ENCODE results near the gene TOM1. TPM values are rescaled to one million over a fixed set of nuclear protein-coding genes. Genes with fewer than 3 reads are reported as not detected.

TOM1 gene
- total RNA-seq, 4 donors from 2014 or later, result 64.7 to 114 (median 86.5) TPM

DNA sequence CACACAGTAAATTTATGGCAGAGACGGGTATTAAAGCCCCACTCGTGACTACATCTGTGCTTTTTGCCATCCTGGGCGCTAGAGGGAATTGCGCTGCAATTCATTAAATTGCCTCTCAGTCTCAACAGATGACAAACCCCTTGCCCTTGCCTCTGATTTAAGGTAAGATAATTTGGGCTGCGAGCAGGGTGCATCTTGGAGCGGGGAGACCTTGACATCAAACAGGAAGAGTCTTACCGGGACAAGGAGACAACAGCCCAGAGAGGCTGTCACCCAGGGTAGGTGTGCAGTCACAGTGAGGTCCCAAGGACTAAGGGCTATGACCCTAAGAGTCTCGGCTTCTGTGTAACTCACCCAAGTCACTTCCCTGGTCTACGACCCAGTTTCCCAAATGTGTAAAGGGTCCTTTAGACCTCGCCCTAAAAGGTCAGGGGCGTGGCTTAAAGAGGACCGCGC, 449 bp upstream of the TOM1 start:
- Histone ChIP-seq H3K36me3 (peaks cover 0 to 11% (median 0%) of the 10 kb centered on the region in 3 donors), H3K9me3 (no peaks in the 10 kb centered on the region), H3K4me1 (peaks cover 0 to 25% (median 14%) of the 10 kb centered on the region in 4 donors), H3K27ac (peak overlapping the region; percentile 89 to 99 (median 98)), H3K4me3 (peak overlapping the region; percentile 83 to 97 (median 86)), H3K27me3 (no peaks in the 10 kb centered on the region)
- no peak for DNase-seq (ENCODE audit: low spot score in 2 of 2)
- WGBS, 2 donors, result 12 to 13% methylated on average over 13 of the region's 13 CpGs
- TF ChIP-seq POLR2A (IDR thresholded peaks at IDR 0.05) (no peak), EP300 (IDR thresholded peaks at IDR 0.05) (no peak)
- TF ChIP-seq, protein P1, sequence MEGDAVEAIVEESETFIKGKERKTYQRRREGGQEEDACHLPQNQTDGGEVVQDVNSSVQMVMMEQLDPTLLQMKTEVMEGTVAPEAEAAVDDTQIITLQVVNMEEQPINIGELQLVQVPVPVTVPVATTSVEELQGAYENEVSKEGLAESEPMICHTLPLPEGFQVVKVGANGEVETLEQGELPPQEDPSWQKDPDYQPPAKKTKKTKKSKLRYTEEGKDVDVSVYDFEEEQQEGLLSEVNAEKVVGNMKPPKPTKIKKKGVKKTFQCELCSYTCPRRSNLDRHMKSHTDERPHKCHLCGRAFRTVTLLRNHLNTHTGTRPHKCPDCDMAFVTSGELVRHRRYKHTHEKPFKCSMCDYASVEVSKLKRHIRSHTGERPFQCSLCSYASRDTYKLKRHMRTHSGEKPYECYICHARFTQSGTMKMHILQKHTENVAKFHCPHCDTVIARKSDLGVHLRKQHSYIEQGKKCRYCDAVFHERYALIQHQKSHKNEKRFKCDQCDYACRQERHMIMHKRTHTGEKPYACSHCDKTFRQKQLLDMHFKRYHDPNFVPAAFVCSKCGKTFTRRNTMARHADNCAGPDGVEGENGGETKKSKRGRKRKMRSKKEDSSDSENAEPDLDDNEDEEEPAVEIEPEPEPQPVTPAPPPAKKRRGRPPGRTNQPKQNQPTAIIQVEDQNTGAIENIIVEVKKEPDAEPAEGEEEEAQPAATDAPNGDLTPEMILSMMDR (IDR thresholded peaks at IDR 0.05), result no peak

DNA sequence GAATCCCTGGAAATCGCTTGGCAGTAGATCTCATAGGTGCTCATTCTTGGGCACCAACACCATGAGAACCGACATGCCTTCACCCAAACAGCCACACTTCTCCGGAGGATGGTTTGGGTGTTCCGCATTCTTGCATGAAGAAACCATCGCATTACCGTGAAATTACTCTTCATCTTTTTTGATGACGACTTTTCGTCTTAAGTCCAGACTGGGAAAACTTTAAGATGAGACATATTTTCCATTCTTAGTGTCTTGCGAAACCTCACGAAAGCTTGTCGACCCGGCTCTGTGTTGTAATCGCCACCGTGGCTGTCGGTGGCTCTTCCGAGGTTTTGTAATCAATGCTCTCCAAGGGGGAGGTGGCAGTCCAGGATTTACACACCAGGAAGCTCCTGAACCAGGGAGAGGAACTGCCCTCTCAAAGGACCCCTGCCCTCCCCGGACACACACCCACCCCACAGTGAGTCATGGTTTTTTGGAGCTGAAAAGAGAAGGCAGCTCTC, 1.7 kb downstream of the TOM1 start:
- Histone ChIP-seq H3K9me3 (no peaks in the 10 kb centered on the region), H3K4me3 (peak overlapping the region in 2 of 4 donors; percentile 85 to 97), H3K27me3 (no peaks in the 10 kb centered on the region), H3K27ac (peak overlapping the region in 3 of 4 donors; percentile 97 to 99 (median 98)), H3K36me3 (no peaks in the 10 kb centered on the region), H3K4me1 (peaks cover 0 to 33% (median 18%) of the 10 kb centered on the region in 4 donors)
- 81 to 83% methylated on average over 17 of the region's 17 CpGs for WGBS, 2 donors
- DNase-seq (ENCODE audit: low spot score in 2 of 2), result peak in 1 of 2 donors; percentile 18
- TF ChIP-seq POLR2A (IDR thresholded peaks at IDR 0.05) (no peak), EP300 (IDR thresholded peaks at IDR 0.05) (peak; percentile 70 to 86)
- TF ChIP-seq, protein P1 (IDR thresholded peaks at IDR 0.05), result no peak

DNA sequence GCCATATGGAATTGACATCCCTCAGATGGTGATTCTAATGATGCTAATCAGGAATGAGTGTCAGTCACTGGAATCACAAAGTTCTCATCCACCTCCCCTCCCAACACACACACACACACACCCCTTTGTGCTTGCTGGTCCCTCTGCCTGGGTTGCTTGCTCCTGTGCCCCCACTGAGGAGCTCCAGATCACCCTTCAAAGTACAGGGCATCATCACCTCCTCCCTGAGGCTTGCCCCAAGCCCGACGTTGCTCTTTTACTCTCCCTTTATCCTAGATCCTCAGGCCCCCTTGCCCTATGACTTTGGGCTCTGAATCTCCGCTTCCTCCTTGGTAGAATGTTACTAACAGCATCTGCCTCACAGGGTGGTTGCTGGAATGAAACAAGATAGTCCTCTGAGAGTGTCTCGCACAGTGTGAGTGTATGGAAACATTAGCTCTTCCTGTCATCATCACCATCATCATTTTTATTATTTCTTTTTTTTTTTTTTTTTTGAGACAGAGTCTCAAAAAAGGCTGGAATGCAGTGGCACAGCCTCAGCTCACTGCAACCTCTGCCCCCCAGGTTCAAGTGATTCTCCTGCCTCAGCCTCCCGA, 3.4 kb downstream of the TOM1 start:
- H3K9me3 ChIP-seq, result no peaks in the 10 kb centered on the region
- H3K36me3 ChIP-seq, result no peaks in the 10 kb centered on the region
- H3K4me3 ChIP-seq, result no peak overlapping the region
- TF ChIP-seq, protein P1 (IDR thresholded peaks at IDR 0.05), result no peak
- no peak for TF ChIP-seq POLR2A (IDR thresholded peaks at IDR 0.05)
- DNase-seq (ENCODE audit: low spot score in 2 of 2), result no peak
- H3K27me3 ChIP-seq, result no peaks in the 10 kb centered on the region
- WGBS, 2 donors, result 82 to 89% methylated on average over 5 of the region's 5 CpGs
- peaks cover 0 to 46% (median 24%) of the 10 kb centered on the region in 4 donors for H3K4me1 ChIP-seq
- no peak overlapping the region for H3K27ac ChIP-seq

DNA sequence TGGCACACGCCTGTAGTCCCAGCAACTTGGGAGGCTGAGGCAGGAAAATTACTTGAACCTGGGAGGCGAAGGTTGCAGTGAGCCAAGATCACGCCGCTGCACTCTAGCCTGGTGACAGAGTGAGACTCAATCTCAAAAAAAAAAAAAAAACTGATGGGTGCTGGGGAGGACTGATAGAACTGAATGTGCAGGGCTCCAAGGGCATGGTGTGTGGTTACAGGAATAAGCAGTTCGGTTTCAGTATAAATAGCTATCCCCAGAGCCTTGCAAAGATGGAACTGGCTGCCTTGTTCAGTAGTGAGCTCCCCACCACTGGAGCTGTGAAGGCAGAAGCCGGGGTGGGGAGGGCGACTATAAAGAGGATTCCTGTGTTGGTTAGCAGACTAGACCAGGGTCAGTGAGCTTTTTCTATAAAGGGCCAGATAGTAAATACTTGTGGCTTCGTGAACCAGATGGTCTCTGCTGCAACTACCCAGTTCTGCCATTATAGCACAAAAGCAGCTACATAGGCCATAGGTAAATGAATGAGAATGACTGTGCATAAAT, 5.9 kb downstream of the TOM1 start:
- H3K9me3 ChIP-seq, result no peaks in the 10 kb centered on the region
- TF ChIP-seq, protein P1 (IDR thresholded peaks at IDR 0.05), result no peak
- TF ChIP-seq EP300 (IDR thresholded peaks at IDR 0.05) (no peak), POLR2A (IDR thresholded peaks at IDR 0.05) (no peak)
- no peak for DNase-seq (ENCODE audit: low spot score in 2 of 2)

DNA sequence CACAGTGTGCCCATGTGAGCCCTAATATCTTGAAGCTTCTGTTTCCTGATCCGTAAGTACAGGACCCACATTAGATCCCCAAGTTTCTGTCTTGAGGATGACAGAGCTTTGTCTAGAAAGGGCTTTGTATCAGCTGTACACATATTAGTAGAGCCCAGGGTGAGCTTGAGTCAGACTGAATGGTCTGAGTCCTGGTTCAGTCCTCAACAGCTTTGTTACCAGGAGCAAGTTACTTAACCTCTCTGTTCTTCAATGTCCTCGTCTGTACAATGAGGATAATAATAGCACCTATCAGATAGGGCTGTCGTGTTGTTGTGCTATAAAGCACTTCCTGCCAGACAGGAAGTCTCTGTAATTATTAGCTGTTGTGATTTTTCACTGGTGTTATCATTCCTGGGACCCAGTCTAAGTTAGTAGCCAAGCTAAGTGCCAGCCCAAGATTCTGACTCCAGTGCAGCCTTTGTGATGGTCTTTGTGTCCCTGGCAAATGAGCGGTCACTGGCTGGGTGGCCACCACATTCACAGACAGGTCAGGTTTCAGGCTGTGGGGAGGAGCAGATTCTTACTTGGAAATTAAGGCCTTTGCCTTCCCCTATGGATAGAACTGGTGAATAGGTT, 6.8 kb downstream of the TOM1 start:
- no peak overlapping the region for H3K4me3 ChIP-seq
- H3K27me3 ChIP-seq, result no peaks in the 10 kb centered on the region
- H3K4me1 ChIP-seq, result peaks cover 0 to 59% (median 24%) of the 10 kb centered on the region in 4 donors
- no peak overlapping the region for H3K27ac ChIP-seq
- WGBS, 2 donors, result 47 to 50% methylated on average over 4 of the region's 4 CpGs
- H3K9me3 ChIP-seq, result no peaks in the 10 kb centered on the region
- TF ChIP-seq POLR2A (IDR thresholded peaks at IDR 0.05) (no peak), EP300 (IDR thresholded peaks at IDR 0.05) (no peak)
- TF ChIP-seq, protein P1 (IDR thresholded peaks at IDR 0.05), result no peak
- DNase-seq (ENCODE audit: low spot score in 2 of 2), result no peak
- peaks cover 0 to 4% (median 0%) of the 10 kb centered on the region in 3 donors for H3K36me3 ChIP-seq

More for the DNA sequence above, 5.9 kb downstream of the TOM1 start:
- Histone ChIP-seq H3K27ac (no peak overlapping the region), H3K36me3 (no peaks in the 10 kb centered on the region), H3K4me3 (no peak overlapping the region), H3K27me3 (no peaks in the 10 kb centered on the region), H3K4me1 (peaks cover 0 to 60% (median 25%) of the 10 kb centered on the region in 4 donors)
- 82 to 84% methylated on average over 8 of the region's 8 CpGs for WGBS, 2 donors

Measured in tibial nerve (tissue), 4 donors.